Upper lobe of right lung (tissue), 1 donor: ENCODE results near the gene ICAM4. TPM values are rescaled to one million over a fixed set of nuclear protein-coding genes. Genes with fewer than 3 reads are reported as not detected.

Experiments
- ATAC-seq: fragments of 200-7000 bp; cut with Tn5 transposase; one replicate; pipeline ENCODE4 v1.9.1; 2020; ENCODE audit warnings: mild to moderate bottlenecking, moderate library complexity
- DNase-seq: peaks from one replicate; pipeline ENCODE4 v3.0.0-alpha.2; 2020
- H3K27ac ChIP-seq: fragments of 200-600 bp; one replicate; pipeline ENCODE4 v1.8.0; 2022
- H3K27me3 ChIP-seq: fragments of 200-600 bp; one replicate; pipeline ENCODE4 v1.8.0; 2022; ENCODE audit warnings: mild to moderate bottlenecking
- H3K36me3 ChIP-seq: fragments of 200-600 bp; one replicate; pipeline ENCODE4 v1.8.0; 2022
- H3K4me1 ChIP-seq: fragments of 200-600 bp; one replicate; pipeline ENCODE4 v1.8.0; 2022
- H3K4me3 ChIP-seq: fragments of 200-600 bp; one replicate; pipeline ENCODE4 v1.8.0; 2022; ENCODE audit warnings: mild to moderate bottlenecking
- H3K9me3 ChIP-seq: fragments of 200-600 bp; one replicate; pipeline ENCODE4 v1.8.0; 2022
- CTCF ChIP-seq: fragments of 200-600 bp; IDR thresholded peaks from one replicate; pipeline ENCODE4 v1.8.0; 2022; ENCODE audit warnings: antibody characterized with exemption
- intact Hi-C: fragments of 100-400 bp; cut with DNase I; formaldehyde crosslinking; loops from one replicate; pipeline ENCODE4 v1.11.0; 2022
- total RNA-seq: library from RNA; stranded (reverse); fragmentation: NEBNext Ultra II Directional; extraction: Animal tissue kit (Norgen Biotek cat#: 25700); gene quantifications from one replicate; pipeline ENCODE4 v1.2.1, GENCODE V29; 2021
- donor health status: DM: no; HTN: yes; CAD: no; lungs with severe emphysema.

ICAM4 gene
- total RNA-seq, 1 donor from 2014 or later: 11.1 TPM

GRCh38 chr19:10290357-10290875 is 3.7 kb downstream of the ICAM4 start:
- Histone ChIP-seq H3K27ac (no peak overlapping the region), H3K9me3 (no peaks in the 10 kb centered on the region), H3K36me3 (peaks cover 8% of the 10 kb centered on the region), H3K27me3 (peaks cover 41% of the 10 kb centered on the region), H3K4me3 (peak overlapping the region; percentile 58), H3K4me1 (peaks cover 77% of the 10 kb centered on the region)
- ATAC-seq (no peak), DNase-seq (no peak)
- intact Hi-C loops: no loop called here
- no peak for TF ChIP-seq CTCF

- Histone ChIP-seq H3K27ac (peak overlapping the region; percentile 60), H3K4me1 (peaks cover 76% of the 10 kb centered on the region), H3K27me3 (peaks cover 42% of the 10 kb centered on the region), H3K4me3 (peak overlapping the region; percentile 58), H3K36me3 (peaks cover 2% of the 10 kb centered on the region), H3K9me3 (no peaks in the 10 kb centered on the region)
- intact Hi-C loops: no loop called here
- DNase-seq (peak; percentile 92), ATAC-seq (peak; percentile 49)
- no peak for TF ChIP-seq CTCF
These were observed 4.3 kb downstream of the ICAM4 start for GRCh38 chr19:10290876-10291553.

- Histone ChIP-seq H3K27ac (peak overlapping the region; percentile 60), H3K9me3 (no peaks in the 10 kb centered on the region), H3K27me3 (peaks cover 42% of the 10 kb centered on the region), H3K4me3 (peak overlapping the region; percentile 58), H3K36me3 (no peaks in the 10 kb centered on the region), H3K4me1 (peaks cover 69% of the 10 kb centered on the region)
- DNase-seq (no peak), ATAC-seq (no peak)
- intact Hi-C loops: no loop called here
- no peak for TF ChIP-seq CTCF
These were observed 4.9 kb downstream of the ICAM4 start for GRCh38 chr19:10291554-10292205.

GRCh38 chr19:10292206-10292788 is 5.5 kb downstream of the ICAM4 start:
- ATAC-seq (peak; percentile 82), DNase-seq (peak; percentile 96)
- H3K9me3 ChIP-seq: no peaks in the 10 kb centered on the region
- H3K36me3 ChIP-seq: no peaks in the 10 kb centered on the region
- peaks cover 63% of the 10 kb centered on the region for H3K4me1 ChIP-seq
- intact Hi-C loops: no loop called here
- no peak for TF ChIP-seq CTCF
- peaks cover 42% of the 10 kb centered on the region for H3K27me3 ChIP-seq
- peak overlapping the region; percentile 60 for H3K27ac ChIP-seq
- H3K4me3 ChIP-seq: peak overlapping the region; percentile 58

- no peak for ATAC-seq
- intact Hi-C loops: no loop called here
- Histone ChIP-seq H3K36me3 (no peaks in the 10 kb centered on the region), H3K27ac (no peak overlapping the region), H3K4me1 (peaks cover 56% of the 10 kb centered on the region), H3K4me3 (peak overlapping the region; percentile 58), H3K9me3 (no peaks in the 10 kb centered on the region), H3K27me3 (peaks cover 42% of the 10 kb centered on the region)
- no peak for TF ChIP-seq CTCF
- no peak for DNase-seq
These were observed 6.3 kb downstream of the ICAM4 start for GRCh38 chr19:10292789-10293636.
